PFSK-1 (cell line): ENCODE data around the gene ZGPAT.

Experiments used
- FOXP2 ChIP-seq: optimal IDR thresholded peaks from 2 replicates; pipeline ENCODE3; 2011; ENCODE audit warnings: borderline replicate concordance, control low read depth, inconsistent platforms; ENCODE audit not compliant: insufficient read depth; ENCODE audit errors: extremely low read length, extremely low read depth
- POLR2AphosphoS5 ChIP-seq: IDR thresholded peaks from 2 replicates; pipeline ENCODE4 v1.6.1; 2012; ENCODE audit warnings: low read depth, mild to moderate bottlenecking, control low read depth, low read length, moderate library complexity
- SIN3A ChIP-seq: IDR thresholded peaks from 2 replicates; pipeline ENCODE4 v1.6.1; 2012; ENCODE audit warnings: mild to moderate bottlenecking, low read length, moderate library complexity, borderline replicate concordance; ENCODE audit not compliant: insufficient read depth
- TAF1 ChIP-seq: IDR thresholded peaks from 2 replicates; pipeline ENCODE4 v1.6.1; 2012; ENCODE audit warnings: low read length, control low read depth, borderline replicate concordance; ENCODE audit not compliant: insufficient read depth
- TF ChIP-seq, protein P1 (sequence below), 2 experiments: IDR thresholded peaks; 2 replicates each; pipeline versions ENCODE4 v1.6.1 to v1.8.0; 2011 to 2012; ENCODE audit warnings: low read depth in 2 of 2, low read length in 2 of 2, control low read depth in 1 of 2, inconsistent platforms in 1 of 2, mild to moderate bottlenecking in 1 of 2, moderate library complexity in 1 of 2; ENCODE audit not compliant: insufficient read depth in 1 of 2

Gene ZGPAT

DNA sequence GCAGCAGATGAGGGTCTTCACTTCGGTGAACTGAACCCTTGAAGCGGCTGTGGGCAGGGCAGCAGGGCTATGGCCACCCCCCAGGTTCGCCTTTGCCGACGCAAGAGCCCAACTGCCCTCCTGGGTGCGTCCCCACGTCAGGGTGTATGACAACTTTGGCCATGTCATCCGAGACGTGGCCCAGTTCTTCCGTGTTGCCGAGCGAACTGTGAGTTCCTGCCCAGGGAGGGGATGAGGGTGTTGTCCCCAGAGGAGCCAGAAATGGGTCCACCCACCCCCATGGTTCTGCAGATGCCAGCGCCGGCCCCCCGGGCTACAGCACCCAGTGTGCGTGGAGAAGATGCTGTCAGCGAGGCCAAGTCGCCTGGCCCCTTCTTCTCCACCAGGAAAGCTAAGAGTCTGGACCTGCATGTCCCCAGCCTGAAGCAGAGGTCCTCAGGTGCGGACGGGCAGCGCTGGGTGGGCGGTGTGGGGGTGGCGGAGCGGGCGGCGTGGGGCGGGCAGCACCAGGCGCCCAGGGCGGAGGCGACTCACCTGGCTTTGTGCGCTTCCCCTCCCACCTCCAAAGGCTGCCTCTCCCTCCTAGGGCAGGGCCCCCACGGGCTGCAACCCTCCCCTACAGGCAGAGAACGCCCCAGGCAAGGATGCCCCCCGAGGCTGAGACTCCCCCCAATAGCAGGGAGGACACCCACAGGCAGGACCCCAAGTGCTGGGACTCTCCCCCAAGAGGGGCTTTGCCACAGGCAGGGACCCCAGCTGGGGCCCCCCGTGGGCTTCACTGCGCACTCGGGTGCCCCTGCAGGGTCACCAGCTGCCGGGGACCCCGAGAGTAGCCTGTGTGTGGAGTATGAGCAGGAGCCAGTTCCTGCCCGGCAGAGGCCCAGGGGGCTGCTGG, 17.6 kb upstream of the ZGPAT start:
- TF ChIP-seq TAF1 = no peak
- TF ChIP-seq, protein P1, sequence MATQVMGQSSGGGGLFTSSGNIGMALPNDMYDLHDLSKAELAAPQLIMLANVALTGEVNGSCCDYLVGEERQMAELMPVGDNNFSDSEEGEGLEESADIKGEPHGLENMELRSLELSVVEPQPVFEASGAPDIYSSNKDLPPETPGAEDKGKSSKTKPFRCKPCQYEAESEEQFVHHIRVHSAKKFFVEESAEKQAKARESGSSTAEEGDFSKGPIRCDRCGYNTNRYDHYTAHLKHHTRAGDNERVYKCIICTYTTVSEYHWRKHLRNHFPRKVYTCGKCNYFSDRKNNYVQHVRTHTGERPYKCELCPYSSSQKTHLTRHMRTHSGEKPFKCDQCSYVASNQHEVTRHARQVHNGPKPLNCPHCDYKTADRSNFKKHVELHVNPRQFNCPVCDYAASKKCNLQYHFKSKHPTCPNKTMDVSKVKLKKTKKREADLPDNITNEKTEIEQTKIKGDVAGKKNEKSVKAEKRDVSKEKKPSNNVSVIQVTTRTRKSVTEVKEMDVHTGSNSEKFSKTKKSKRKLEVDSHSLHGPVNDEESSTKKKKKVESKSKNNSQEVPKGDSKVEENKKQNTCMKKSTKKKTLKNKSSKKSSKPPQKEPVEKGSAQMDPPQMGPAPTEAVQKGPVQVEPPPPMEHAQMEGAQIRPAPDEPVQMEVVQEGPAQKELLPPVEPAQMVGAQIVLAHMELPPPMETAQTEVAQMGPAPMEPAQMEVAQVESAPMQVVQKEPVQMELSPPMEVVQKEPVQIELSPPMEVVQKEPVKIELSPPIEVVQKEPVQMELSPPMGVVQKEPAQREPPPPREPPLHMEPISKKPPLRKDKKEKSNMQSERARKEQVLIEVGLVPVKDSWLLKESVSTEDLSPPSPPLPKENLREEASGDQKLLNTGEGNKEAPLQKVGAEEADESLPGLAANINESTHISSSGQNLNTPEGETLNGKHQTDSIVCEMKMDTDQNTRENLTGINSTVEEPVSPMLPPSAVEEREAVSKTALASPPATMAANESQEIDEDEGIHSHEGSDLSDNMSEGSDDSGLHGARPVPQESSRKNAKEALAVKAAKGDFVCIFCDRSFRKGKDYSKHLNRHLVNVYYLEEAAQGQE (IDR thresholded peaks at IDR 0.05; ENCODE audit: insufficient read depth in 1 of 2, low read depth in 2 of 2, low read length in 2 of 2) = no peak
- no peak for TF ChIP-seq SIN3A
- TF ChIP-seq POLR2AphosphoS5 = no peak
- TF ChIP-seq FOXP2 = no peak

DNA sequence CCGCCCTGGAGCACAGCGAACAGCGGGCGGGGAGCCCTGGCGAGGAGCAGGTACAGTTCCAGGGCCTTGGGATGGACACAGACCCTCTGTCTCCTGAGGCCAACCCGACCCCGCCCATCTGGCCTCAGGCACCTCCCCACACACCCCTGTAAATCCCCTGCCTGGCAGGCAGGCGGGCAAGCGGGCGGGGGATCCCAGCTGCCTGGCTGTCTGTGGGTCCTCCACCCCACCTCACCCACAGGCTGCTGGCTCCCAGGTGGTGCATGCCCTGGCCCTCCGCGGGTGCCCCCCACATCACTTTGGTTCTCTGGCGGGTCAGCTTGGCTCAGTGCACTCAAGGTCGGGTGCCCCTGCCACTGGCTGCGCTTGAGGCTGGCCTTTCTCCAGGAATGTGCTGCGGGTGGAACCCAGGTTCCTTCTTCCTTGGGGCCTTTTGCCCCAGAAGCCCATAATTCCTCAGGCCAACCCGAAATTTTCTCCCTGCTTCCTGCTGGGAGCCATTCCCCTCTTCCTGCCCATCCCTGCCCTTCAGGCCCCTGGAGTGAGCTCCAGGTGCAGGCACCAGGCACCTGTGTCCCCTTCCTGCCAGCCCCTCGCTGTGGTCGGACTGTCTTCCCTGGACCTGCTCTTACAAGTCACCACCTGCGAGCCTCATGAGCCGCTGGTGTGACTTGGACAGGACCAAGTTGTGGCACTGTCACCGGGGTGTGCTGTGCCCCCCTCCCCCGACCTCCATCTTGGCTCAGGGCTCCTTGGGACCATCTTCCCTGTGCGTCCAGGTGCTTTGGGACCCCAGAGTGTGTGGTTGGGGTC, 16.7 kb upstream of the ZGPAT start:
- TF ChIP-seq, protein P1 (IDR thresholded peaks at IDR 0.05; ENCODE audit: insufficient read depth in 1 of 2, low read depth in 2 of 2, low read length in 2 of 2) = no peak
- no peak for TF ChIP-seq SIN3A
- no peak for TF ChIP-seq FOXP2
- no peak for TF ChIP-seq POLR2AphosphoS5
- TF ChIP-seq TAF1 = no peak

DNA sequence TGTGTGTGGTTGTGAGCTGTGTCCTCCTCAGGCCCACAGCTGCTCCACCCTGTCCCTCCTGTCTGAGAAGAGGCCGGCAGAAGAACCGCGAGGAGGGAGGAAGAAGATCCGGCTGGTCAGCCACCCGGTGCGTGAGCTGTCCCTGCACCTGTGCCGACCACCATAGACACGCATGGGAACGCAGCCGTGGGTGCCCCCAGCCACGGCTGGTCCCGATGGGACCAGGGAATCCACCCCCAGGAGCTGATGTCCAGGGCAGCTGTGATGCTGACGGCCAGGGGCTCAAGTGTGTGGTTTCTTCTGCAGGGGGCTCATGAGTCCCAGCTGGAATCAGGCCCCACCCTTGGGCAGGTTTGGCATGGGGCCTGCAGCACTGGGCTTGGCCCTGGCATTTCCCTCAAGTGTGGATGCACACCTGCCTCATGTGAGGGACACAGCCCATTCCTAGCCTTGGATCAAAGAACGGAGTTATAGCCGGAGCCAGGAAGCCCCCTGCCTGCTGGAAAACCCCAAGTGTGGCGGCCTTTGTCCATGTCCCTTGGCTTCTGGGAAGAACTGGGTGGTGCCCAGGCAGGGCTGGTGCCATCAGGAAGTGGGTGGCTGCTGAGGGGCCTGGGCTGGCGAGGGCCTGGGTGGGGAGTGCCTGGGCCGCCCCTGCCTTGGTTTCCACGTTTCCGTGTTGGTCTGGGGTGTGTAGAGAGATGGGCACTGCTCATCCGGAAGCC, 16.0 kb upstream of the ZGPAT start:
- no peak for TF ChIP-seq TAF1
- TF ChIP-seq POLR2AphosphoS5 = no peak
- TF ChIP-seq SIN3A = no peak

DNA sequence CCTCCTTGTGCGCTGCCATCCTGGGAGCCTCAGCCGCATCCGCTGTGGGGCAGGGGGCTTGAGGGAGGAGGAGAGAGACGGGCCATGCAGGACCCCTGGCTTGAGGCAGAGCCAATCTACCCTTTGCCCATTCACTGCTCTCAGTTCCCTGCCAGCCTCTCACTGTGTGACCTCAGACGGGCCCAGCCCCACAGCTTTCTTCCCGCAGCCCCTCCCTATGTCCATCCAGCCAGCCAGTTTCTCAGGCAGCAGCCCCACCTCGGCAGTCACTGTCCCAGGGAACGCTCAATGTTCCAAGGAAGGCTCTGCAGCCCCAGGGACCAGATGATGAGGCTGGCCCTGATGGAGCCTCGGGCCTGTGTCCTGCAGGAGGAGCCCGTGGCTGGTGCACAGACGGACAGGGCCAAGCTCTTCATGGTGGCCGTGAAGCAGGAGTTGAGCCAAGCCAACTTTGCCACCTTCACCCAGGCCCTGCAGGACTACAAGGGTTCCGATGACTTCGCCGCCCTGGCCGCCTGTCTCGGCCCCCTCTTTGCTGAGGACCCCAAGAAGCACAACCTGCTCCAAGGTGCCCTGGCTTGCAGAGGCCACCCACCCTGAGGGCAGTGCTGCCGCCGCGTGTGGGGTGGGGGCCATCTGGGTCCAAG, 15.3 kb upstream of the ZGPAT start:
- TF ChIP-seq POLR2AphosphoS5 = peak; percentile 35; the same call in 1 of the 2 replicates
- TF ChIP-seq FOXP2 = no peak

DNA sequence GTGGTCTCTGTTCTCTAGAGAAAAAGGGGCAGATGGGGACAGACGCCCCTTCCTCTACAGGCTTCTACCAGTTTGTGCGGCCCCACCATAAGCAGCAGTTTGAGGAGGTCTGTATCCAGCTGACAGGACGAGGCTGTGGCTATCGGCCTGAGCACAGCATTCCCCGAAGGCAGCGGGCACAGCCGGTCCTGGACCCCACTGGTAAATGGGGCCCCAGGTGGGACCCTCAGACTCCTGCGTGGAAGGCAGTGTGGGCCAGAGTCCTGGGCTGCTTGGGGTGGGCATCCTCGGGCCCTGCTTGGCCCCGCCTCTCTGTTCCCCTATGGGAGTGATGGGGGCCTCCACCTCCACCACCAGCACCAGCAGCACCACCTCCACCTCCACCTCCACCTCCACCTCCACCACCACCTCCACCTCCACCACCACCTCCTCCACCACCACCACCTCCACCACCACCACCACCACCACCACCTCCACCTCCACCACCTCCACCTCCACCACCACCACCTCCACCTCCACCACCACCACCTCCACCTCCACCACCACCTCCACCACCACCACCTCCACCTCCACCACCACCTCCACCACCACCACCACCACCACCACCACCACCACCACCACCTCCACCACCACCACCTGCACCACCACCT, 14.6 kb upstream of the ZGPAT start:
- TF ChIP-seq, protein P1 (IDR thresholded peaks at IDR 0.05; ENCODE audit: insufficient read depth in 1 of 2, low read depth in 2 of 2, low read length in 2 of 2) = no peak
- TF ChIP-seq SIN3A (no peak), TAF1 (no peak), POLR2AphosphoS5 (no peak), FOXP2 (no peak)
